CD14-positive monocyte (primary cell): ENCODE results near the gene DIS3L2. TPM values are rescaled to one million over a fixed set of nuclear protein-coding genes. Genes with fewer than 3 reads are reported as not detected.

ENCODE experiments used
- DNase-seq, 3 donors: peaks; one replicate each; pipeline ENCODE4 v3.0.0-alpha.2; 2011 to 2022
- H2AFZ ChIP-seq: 2 replicates; pipeline ENCODE4 v1.6.0; 2012; ENCODE audit warnings: mild to moderate bottlenecking, low read depth, low read length, inconsistent platforms; ENCODE audit not compliant: insufficient read depth, poor library complexity, severe bottlenecking
- H3K27ac ChIP-seq, 2 donors: 1 replicate in 1 of 2; 2 replicates in 1 of 2; pipeline ENCODE4 v1.5.1; 2012 to 2013; ENCODE audit warnings: low read length in 2 of 2, control low read depth in 1 of 2, inconsistent platforms in 1 of 2, low read depth in 1 of 2, mild to moderate bottlenecking in 1 of 2
- H3K27me3 ChIP-seq, 2 donors: one replicate each; pipeline versions ENCODE4 v1.6.0 to v1.6.1; 2011 to 2013; ENCODE audit warnings: low read length in 2 of 2; ENCODE audit not compliant: control insufficient read depth in 2 of 2, insufficient read depth in 2 of 2
- H3K36me3 ChIP-seq, 2 donors: replicated peaks in 1 of 2; 1 replicate in 1 of 2; 2 replicates in 1 of 2; pipeline versions ENCODE4 v1.5.1 to v1.6.1; 2012 to 2013; ENCODE audit warnings: low read length in 2 of 2, control low read depth in 1 of 2, inconsistent platforms in 1 of 2, mild to moderate bottlenecking in 1 of 2; ENCODE audit not compliant: insufficient read depth in 2 of 2, control insufficient read depth in 1 of 2
- H3K4me1 ChIP-seq, 2 donors: 1 replicate in 1 of 2; 2 replicates in 1 of 2; pipeline versions ENCODE4 v1.5.1 to v1.6.1; 2012 to 2013; ENCODE audit warnings: low read length in 2 of 2, control low read depth in 1 of 2, inconsistent platforms in 1 of 2, mild to moderate bottlenecking in 1 of 2, moderate library complexity in 1 of 2; ENCODE audit not compliant: insufficient read depth in 2 of 2, control insufficient read depth in 1 of 2
- H3K4me2 ChIP-seq: replicated peaks from 2 replicates; pipeline ENCODE3; 2012; ENCODE audit warnings: low read length, moderate library complexity, mild to moderate bottlenecking; ENCODE audit not compliant: poor library complexity, severe bottlenecking; ENCODE audit errors: extremely low read depth
- H3K4me3 ChIP-seq, 3 experiments: fragments of 200-600 bp in 1 of 3; sonication (generic) in 1 of 3; replicated peaks in 1 of 3; 1 replicate in 2 of 3; 2 replicates in 1 of 3; pipeline ENCODE4 v1.5.1; 2011 to 2013; ENCODE audit warnings: low read length in 3 of 3, mild to moderate bottlenecking in 3 of 3, control low read depth in 2 of 3, low read depth in 2 of 3, inconsistent platforms in 1 of 3, moderate library complexity in 1 of 3
- H3K79me2 ChIP-seq: 2 replicates; pipeline ENCODE4 v1.6.0; 2012; ENCODE audit warnings: mild to moderate bottlenecking, control low read depth, inconsistent platforms, low read length, moderate library complexity; ENCODE audit not compliant: insufficient read depth
- H3K9ac ChIP-seq: 2 replicates; pipeline ENCODE4 v1.6.0; 2017; ENCODE audit warnings: low read length, mild to moderate bottlenecking; ENCODE audit not compliant: insufficient read depth, poor library complexity, severe bottlenecking
- H3K9me3 ChIP-seq, 2 donors: replicated peaks in 1 of 2; 1 replicate in 1 of 2; 2 replicates in 1 of 2; pipeline versions ENCODE4 v1.5.1 to v1.6.1; 2012 to 2013; ENCODE audit warnings: low read length in 2 of 2, control low read depth in 1 of 2; ENCODE audit not compliant: control insufficient read depth in 1 of 2, insufficient read depth in 1 of 2
- H4K20me1 ChIP-seq: 2 replicates; pipeline ENCODE4 v1.6.0; 2012; ENCODE audit warnings: mild to moderate bottlenecking, low read length, control low read depth, moderate library complexity; ENCODE audit not compliant: insufficient read depth
- H3K27ac Mint-ChIP-seq, 7 donors: one replicate each; pipeline ENCODE4 v1.8.0; 2020; ENCODE audit warnings: mild to moderate bottlenecking in 7 of 7, mixed read lengths in 7 of 7, moderate library complexity in 6 of 7, inconsistent platforms in 2 of 7
- H3K27me3 Mint-ChIP-seq, 3 donors: one replicate each; pipeline ENCODE4 v1.8.0; 2021 to 2022; ENCODE audit warnings: low read depth in 3 of 3, mild to moderate bottlenecking in 3 of 3, mixed read lengths in 3 of 3, moderate library complexity in 3 of 3, inconsistent platforms in 1 of 3
- H3K36me3 Mint-ChIP-seq, 2 donors: one replicate each; pipeline ENCODE4 v1.8.0; 2020; ENCODE audit warnings: mixed read lengths in 2 of 2, inconsistent platforms in 1 of 2, mild to moderate bottlenecking in 1 of 2
- H3K4me1 Mint-ChIP-seq: one replicate; pipeline ENCODE4 v1.8.0; 2020; ENCODE audit warnings: mild to moderate bottlenecking, mixed read lengths
- H3K4me3 Mint-ChIP-seq, 2 donors: one replicate each; pipeline ENCODE4 v1.8.0; 2020; ENCODE audit warnings: mild to moderate bottlenecking in 2 of 2, mixed read lengths in 2 of 2, moderate library complexity in 1 of 2
- H3K9me3 Mint-ChIP-seq, 7 donors: one replicate each; pipeline ENCODE4 v1.8.0; 2020 to 2022; ENCODE audit warnings: mixed read lengths in 7 of 7, mild to moderate bottlenecking in 6 of 7, moderate library complexity in 6 of 7, inconsistent platforms in 2 of 7
- CTCF ChIP-seq: fragments of 200-600 bp; IDR thresholded peaks from one replicate; pipeline ENCODE4 v1.8.0; 2022; ENCODE audit warnings: antibody characterized with exemption, mild to moderate bottlenecking
- WGBS: methylation state at CpG from one replicate; pipeline ENCODE4 v1.1.5; 2013; ENCODE audit warnings: missing lambda C conversion rate; ENCODE audit not compliant: insufficient coverage; 5-methylcytosine and 5-hydroxymethylcytosine counted together
- intact Hi-C, 2 donors: fragments of 100-400 bp; cut with micrococcal nuclease; formaldehyde crosslinking; loops; one replicate each; pipeline versions ENCODE4 v1.15.0 to v1.15.1; 2023
- polyA plus RNA-seq, 3 donors: library from polyadenylated mRNA; depleted of rRNA in 1 of 3; unstranded in 2 of 3; stranded (reverse) in 1 of 3; fragments of 300-500 nt in 2 of 3; fragments of >200 nt in 1 of 3; fragmentation: Illumina TruSeq in 2 of 3; gene quantifications; 1 replicate in 2 of 3; 2 replicates in 1 of 3; pipeline ENCODE4 v1.2.3, GENCODE V29; 2012 to 2021

Gene DIS3L2
- polyA plus RNA-seq, 3 donors, result 6.0 to 21.7 (median 6.4) TPM

DNA sequence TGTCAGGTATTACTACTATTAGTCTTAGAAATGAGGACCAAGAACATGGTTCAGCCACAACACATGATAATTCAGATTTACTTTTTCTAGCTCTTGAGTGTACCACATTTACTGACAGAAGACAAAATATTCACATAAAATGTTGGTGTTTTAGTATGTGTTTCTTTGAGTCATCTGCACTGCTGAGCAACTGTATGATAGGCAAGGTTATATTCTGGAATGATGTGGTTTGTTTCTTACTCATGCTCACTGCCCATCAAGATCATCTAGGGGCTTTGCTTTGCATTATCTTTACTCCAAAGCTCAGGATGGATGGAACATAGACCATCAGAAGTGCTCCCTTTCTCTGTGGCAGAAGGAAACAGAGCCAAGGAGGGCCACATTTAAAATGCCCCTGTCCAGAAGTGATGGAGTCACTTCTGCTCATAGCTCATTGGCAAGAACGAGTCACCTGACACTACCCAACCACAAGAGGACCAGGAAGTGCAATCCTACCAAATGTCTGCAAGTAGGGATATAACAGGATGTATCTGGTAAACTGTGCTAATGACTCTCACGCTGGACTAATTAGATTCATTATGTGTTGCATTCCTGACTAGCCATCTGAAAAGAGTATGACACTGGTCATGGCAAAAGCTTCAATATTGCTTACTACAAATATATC lies 81.5 kb downstream of the DIS3L2 start:
- no CpG with 5 or more reads among the region's 2 CpGs for WGBS
- H4K20me1 ChIP-seq, result no peaks in the 10 kb centered on the region

DNA sequence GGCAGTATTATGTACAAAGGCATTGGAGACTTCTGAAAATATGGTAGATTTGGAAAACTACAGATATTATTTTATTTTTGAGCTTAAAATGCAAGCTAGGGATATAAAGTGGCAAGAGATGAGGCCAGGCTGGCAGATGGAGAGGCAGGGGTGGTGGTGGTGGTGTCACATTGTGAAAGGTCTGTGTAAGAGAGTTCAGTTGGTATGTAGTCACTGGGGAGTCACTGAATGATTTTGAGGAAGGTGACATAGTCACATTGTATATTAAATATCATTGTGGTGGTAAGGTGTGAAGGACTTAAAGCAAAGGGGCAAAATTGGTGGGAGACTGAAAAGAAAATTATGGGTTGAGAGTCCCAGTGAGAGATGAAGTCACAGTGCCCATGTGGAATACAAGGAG lies 82.5 kb downstream of the DIS3L2 start:
- Histone ChIP-seq H3K79me2 (no peaks in the 10 kb centered on the region), H2AFZ (no peak overlapping the region), H3K27ac (no peak overlapping the region), H3K9ac (no peak overlapping the region), H3K4me2 (no peak overlapping the region), H3K9me3 (no peaks in the 10 kb centered on the region), H4K20me1 (no peaks in the 10 kb centered on the region), H3K4me1 (no peaks in the 10 kb centered on the region), H3K27me3 (no peaks in the 10 kb centered on the region), H3K36me3 (peaks cover 2 to 17% of the 10 kb centered on the region in 2 donors), H3K4me3 (no peak overlapping the region)
- Mint-ChIP-seq H3K36me3 (peaks cover 20 to 36% of the 10 kb centered on the region in 2 donors), H3K27ac (no peak overlapping the region), H3K4me1 (no peaks in the 10 kb centered on the region), H3K9me3 (peaks cover 0 to 1% (median 0%) of the 10 kb centered on the region in 7 donors), H3K27me3 (no peaks in the 10 kb centered on the region), H3K4me3 (no peak overlapping the region)
- DNase-seq, result no peak
- intact Hi-C loops, result no loop called here
- no peak for TF ChIP-seq CTCF

More for the DNA sequence above, 81.5 kb downstream of the DIS3L2 start:
- Mint-ChIP-seq H3K4me3 (no peak overlapping the region), H3K36me3 (peaks cover 23 to 38% of the 10 kb centered on the region in 2 donors), H3K9me3 (no peaks in the 10 kb centered on the region), H3K4me1 (no peaks in the 10 kb centered on the region), H3K27ac (no peak overlapping the region), H3K27me3 (no peaks in the 10 kb centered on the region)
- Histone ChIP-seq H3K27ac (no peak overlapping the region), H3K9ac (no peak overlapping the region), H3K27me3 (no peaks in the 10 kb centered on the region), H2AFZ (no peak overlapping the region), H3K9me3 (no peaks in the 10 kb centered on the region), H3K36me3 (peaks cover 2 to 17% of the 10 kb centered on the region in 2 donors), H3K79me2 (no peaks in the 10 kb centered on the region), H3K4me1 (no peaks in the 10 kb centered on the region), H3K4me2 (no peak overlapping the region), H3K4me3 (no peak overlapping the region)
- TF ChIP-seq CTCF, result no peak
- intact Hi-C loops, result no loop called here
- no peak for DNase-seq
